Measurements from ENCODE around the gene TMEM253.

Gene TMEM253

GRCh38 chr14:21071225-21072030 is 29.4 kb upstream of the TMEM253 start:
- DNase-seq, result peak; percentile 69

GRCh38 chr14:21072031-21072473 is 28.8 kb upstream of the TMEM253 start:
- DNase-seq, result no peak

- no peak for DNase-seq
These were observed 28.0 kb upstream of the TMEM253 start for GRCh38 chr14:21072781-21073339.

GRCh38 chr14:21073921-21074320 is 26.9 kb upstream of the TMEM253 start:
- DNase-seq, result no peak

- DNase-seq, result no peak
These were observed 26.2 kb upstream of the TMEM253 start for GRCh38 chr14:21074398-21075272.

GRCh38 chr14:21075719-21076437 is 25.0 kb upstream of the TMEM253 start:
- no peak for DNase-seq

GRCh38 chr14:21077672-21078071 is 23.2 kb upstream of the TMEM253 start:
- no peak for DNase-seq

- no peak for DNase-seq
These were observed 22.6 kb upstream of the TMEM253 start for GRCh38 chr14:21078287-21078686.

- DNase-seq, result no peak
These were observed 22.1 kb upstream of the TMEM253 start for GRCh38 chr14:21078726-21079125.

- DNase-seq, result no peak
These were observed 19.2 kb upstream of the TMEM253 start for GRCh38 chr14:21081521-21082142.

- no peak for DNase-seq
These were observed 17.1 kb upstream of the TMEM253 start for GRCh38 chr14:21083565-21084325.

- DNase-seq, result no peak
These were observed 16.5 kb upstream of the TMEM253 start for GRCh38 chr14:21084396-21084795.

GRCh38 chr14:21084998-21085853 is 15.6 kb upstream of the TMEM253 start:
- DNase-seq, result no peak

GRCh38 chr14:21086908-21087293 is 14.0 kb upstream of the TMEM253 start:
- no peak for DNase-seq

- peak; percentile 65 for DNase-seq
These were observed 13.4 kb upstream of the TMEM253 start for GRCh38 chr14:21087294-21088091.

GRCh38 chr14:21088687-21089086 is 12.2 kb upstream of the TMEM253 start:
- DNase-seq, result no peak

- no peak for DNase-seq
These were observed 11.6 kb upstream of the TMEM253 start for GRCh38 chr14:21089271-21089670.

- DNase-seq, result no peak
These were observed 11.0 kb upstream of the TMEM253 start for GRCh38 chr14:21089877-21090193.

GRCh38 chr14:21090194-21090939 is 10.5 kb upstream of the TMEM253 start:
- DNase-seq, result peak; percentile 38

Measured in CD4-positive, alpha-beta T cell treated with Interleukin-17A for 4 hours (primary cell).